H1 (cell line): Measurements from ENCODE around the gene ZNF493. TPM values are rescaled to one million over a fixed set of nuclear protein-coding genes. Genes with fewer than 3 reads are reported as not detected.

Experiments
- CTCF ChIA-PET: fragments of 300-600 bp; sonication (Branson Sonifier 250); formaldehyde crosslinking; loops from one replicate; lab custom pipeline; 2021; ENCODE audit not compliant: partially characterized antibody; lab: Charles Lee
- POLR2A ChIA-PET: fragments of 300-600 bp; sonication (Branson Sonifier 250); formaldehyde crosslinking; loops from one replicate; lab custom pipeline; 2021; ENCODE audit warnings: inconsistent platforms; ENCODE audit not compliant: partially characterized antibody; lab: Charles Lee
- DNase-seq, 2 experiments: peaks; one replicate each; pipeline versions ENCODE4 v3.0.0 to v3.0.0-alpha.2; 2010 to 2022; ENCODE audit warnings: low spot score in 2 of 2, low read depth in 1 of 2, mixed read lengths in 1 of 2
- FAIRE-seq: peaks from 2 replicates; lab custom pipeline; 2011; peaks lifted over from hg19 to GRCh38; lab: Jason Lieb, UNC
- H2AFZ ChIP-seq: 2 replicates; pipeline ENCODE4 v1.8.1; 2012; ENCODE audit warnings: low read length, inconsistent platforms
- H2AK5ac ChIP-seq: 2 replicates; pipeline ENCODE4 v1.6.1; 2013; ENCODE audit warnings: low read depth, low read length
- H2BK120ac ChIP-seq: replicated peaks from 2 replicates; pipeline ENCODE3; 2013; ENCODE audit warnings: low read depth, low read length, inconsistent platforms
- H2BK12ac ChIP-seq: 2 replicates; pipeline ENCODE4 v1.6.1; 2013; ENCODE audit warnings: low read depth, low read length
- H2BK15ac ChIP-seq: 2 replicates; pipeline ENCODE4 v1.6.1; 2013; ENCODE audit warnings: low read length
- H2BK20ac ChIP-seq: 2 replicates; pipeline ENCODE4 v1.6.1; 2013; ENCODE audit warnings: low read length
- H2BK5ac ChIP-seq: 2 replicates; pipeline ENCODE4 v1.6.1; 2013; ENCODE audit warnings: low read depth, low read length
- H3K14ac ChIP-seq: 2 replicates; pipeline ENCODE4 v1.6.1; 2013; ENCODE audit warnings: inconsistent platforms; ENCODE audit not compliant: insufficient read length
- H3K18ac ChIP-seq: 2 replicates; pipeline ENCODE4 v1.6.1; 2013; ENCODE audit warnings: low read length; ENCODE audit errors: extremely low read depth
- H3K23ac ChIP-seq: 2 replicates; pipeline ENCODE4 v1.6.1; 2013; ENCODE audit warnings: inconsistent platforms; ENCODE audit not compliant: insufficient read length
- H3K23me2 ChIP-seq: 2 replicates; pipeline ENCODE4 v1.6.1; 2013; ENCODE audit warnings: low read depth, low read length
- H3K27ac ChIP-seq: 2 replicates; pipeline ENCODE4 v1.6.1; 2011; ENCODE audit warnings: low read depth, low read length, inconsistent platforms
- H3K27me3 ChIP-seq, 4 experiments: replicated peaks in 1 of 4; 1 replicate in 1 of 4; 2 replicates in 3 of 4; pipeline versions ENCODE4 v1.6.1 to v1.8.1; 2011 to 2013; ENCODE audit warnings: low read length in 3 of 4, mild to moderate bottlenecking in 3 of 4, inconsistent platforms in 2 of 4, mixed read lengths in 2 of 4, moderate library complexity in 1 of 4; ENCODE audit not compliant: control insufficient read depth in 3 of 4, insufficient read depth in 3 of 4; ENCODE audit errors: extremely low read depth in 1 of 4
- H3K36me3 ChIP-seq, 4 experiments: 2 replicates each; pipeline versions ENCODE4 v1.6.1 to v1.8.1; 2011 to 2013; ENCODE audit warnings: mild to moderate bottlenecking in 4 of 4, low read length in 3 of 4, moderate library complexity in 2 of 4, control low read depth in 1 of 4, inconsistent platforms in 1 of 4; ENCODE audit not compliant: insufficient read depth in 4 of 4, control insufficient read depth in 2 of 4
- H3K4ac ChIP-seq: replicated peaks from 2 replicates; pipeline ENCODE3; 2013; ENCODE audit warnings: low read length, low read depth, mixed read lengths, inconsistent platforms; ENCODE audit not compliant: insufficient read length
- H3K4me1 ChIP-seq, 4 experiments: replicated peaks in 1 of 4; 1 replicate in 1 of 4; 2 replicates in 3 of 4; pipeline versions ENCODE4 v1.6.1 to v1.8.1; 2011 to 2013; ENCODE audit warnings: low read length in 3 of 4, inconsistent platforms in 2 of 4, mixed read lengths in 1 of 4; ENCODE audit not compliant: insufficient read depth in 4 of 4, control insufficient read depth in 3 of 4
- H3K4me2 ChIP-seq, 2 experiments: 2 replicates each; pipeline versions ENCODE4 v1.6.1 to v1.8.1; 2011 to 2013; ENCODE audit warnings: low read depth in 2 of 2, low read length in 2 of 2, control low read depth in 1 of 2, inconsistent platforms in 1 of 2, mild to moderate bottlenecking in 1 of 2; ENCODE audit not compliant: insufficient read depth in 1 of 2
- H3K4me3 ChIP-seq, 4 experiments: fragments of 200-600, 300-600 bp in 1 of 4; sonication (generic), shearing (Covaris generic), sonication (Bioruptor Twin) in 1 of 4; 2 replicates each; pipeline versions ENCODE4 v1.5.1 to v1.8.1; 2011 to 2016; ENCODE audit warnings: low read length in 4 of 4, low read depth in 3 of 4, control low read depth in 2 of 4, inconsistent platforms in 2 of 4, mild to moderate bottlenecking in 2 of 4, mixed read lengths in 1 of 4, moderate library complexity in 1 of 4; ENCODE audit not compliant: insufficient read depth in 2 of 4; ENCODE audit errors: extremely low read depth in 1 of 4
- H3K56ac ChIP-seq: replicated peaks from 2 replicates; pipeline ENCODE3; 2013; ENCODE audit warnings: low read depth, mild to moderate bottlenecking, mixed read lengths, low read length, inconsistent platforms; ENCODE audit not compliant: insufficient read length
- H3K79me1 ChIP-seq: 2 replicates; pipeline ENCODE4 v1.6.1; 2013; ENCODE audit warnings: low read depth, low read length, control low read depth
- H3K79me2 ChIP-seq, 2 experiments: 2 replicates each; pipeline versions ENCODE4 v1.6.1 to v1.8.1; 2012 to 2013; ENCODE audit warnings: low read length in 2 of 2, mild to moderate bottlenecking in 2 of 2, inconsistent platforms in 1 of 2; ENCODE audit not compliant: insufficient read depth in 2 of 2, control insufficient read depth in 1 of 2
- H3K9ac ChIP-seq, 4 experiments: replicated peaks in 1 of 4; 1 replicate in 1 of 4; 2 replicates in 3 of 4; pipeline versions ENCODE4 v1.6.1 to v1.8.1; 2011 to 2013; ENCODE audit warnings: low read depth in 3 of 4, low read length in 3 of 4, control low read depth in 2 of 4, mild to moderate bottlenecking in 2 of 4, moderate library complexity in 2 of 4, inconsistent platforms in 1 of 4; ENCODE audit errors: extremely low read depth in 1 of 4
- H3K9me3 ChIP-seq, 2 experiments: 2 replicates each; pipeline versions ENCODE4 v1.6.1 to v1.8.1; 2012 to 2013; ENCODE audit warnings: mild to moderate bottlenecking in 2 of 2, moderate library complexity in 2 of 2, control low read depth in 1 of 2, inconsistent platforms in 1 of 2, low read depth in 1 of 2, low read length in 1 of 2, mixed read lengths in 1 of 2; ENCODE audit not compliant: insufficient read depth in 2 of 2
- H4K20me1 ChIP-seq, 2 experiments: replicated peaks in 1 of 2; 2 replicates each; pipeline versions ENCODE3 to v1.8.1; 2011 to 2013; ENCODE audit warnings: inconsistent platforms in 2 of 2, low read length in 2 of 2, mild to moderate bottlenecking in 1 of 2; ENCODE audit not compliant: insufficient read depth in 2 of 2, control insufficient read depth in 1 of 2
- H4K5ac ChIP-seq: 2 replicates; pipeline ENCODE4 v1.6.1; 2013; ENCODE audit warnings: low read length, low read depth, mixed read lengths, inconsistent platforms; ENCODE audit not compliant: insufficient read length
- H4K8ac ChIP-seq: 2 replicates; pipeline ENCODE4 v1.8.0; 2013; ENCODE audit warnings: mild to moderate bottlenecking, moderate library complexity, low read length, inconsistent platforms; ENCODE audit not compliant: insufficient read depth; ENCODE audit errors: extremely low read depth
- H4K91ac ChIP-seq: replicated peaks from 2 replicates; pipeline ENCODE3; 2013; ENCODE audit warnings: low read length, mixed read lengths, inconsistent platforms; ENCODE audit not compliant: insufficient read length
- BACH1 ChIP-seq: IDR thresholded peaks from 2 replicates; pipeline ENCODE4 v1.6.1; 2012; ENCODE audit warnings: low read length, improper control_type of control experiment
- CTCF ChIP-seq, 3 experiments: IDR thresholded peaks; 1 replicate in 2 of 3; 2 replicates in 1 of 3; pipeline versions ENCODE4 v1.5.1 to v1.6.1; 2011; ENCODE audit warnings: low read length in 3 of 3, mild to moderate bottlenecking in 3 of 3, inconsistent platforms in 2 of 3, low read depth in 1 of 3, moderate library complexity in 1 of 3; ENCODE audit not compliant: insufficient read depth in 1 of 3; ENCODE audit errors: control extremely low read depth in 1 of 3
- EZH2 ChIP-seq: fragments of 200-600 bp; sonication (generic); IDR thresholded peaks from 2 replicates; pipeline ENCODE4 v1.7.1; 2012; ENCODE audit warnings: low read depth, mild to moderate bottlenecking, moderate library complexity, low read length, inconsistent platforms; ENCODE audit not compliant: severe bottlenecking
- GTF2F1 ChIP-seq: IDR thresholded peaks from 2 replicates; pipeline ENCODE4 v1.6.1; 2012; ENCODE audit warnings: low read depth, low read length, improper control_type of control experiment, borderline replicate concordance
- NANOG ChIP-seq: IDR thresholded peaks from 2 replicates; pipeline ENCODE4 v1.6.1; 2011; ENCODE audit warnings: low read length, low read depth, mild to moderate bottlenecking, inconsistent platforms; ENCODE audit not compliant: insufficient read depth, poor library complexity, severe bottlenecking
- POU5F1 ChIP-seq: IDR thresholded peaks from 2 replicates; pipeline ENCODE4 v1.6.1; 2011; ENCODE audit warnings: low read depth, mild to moderate bottlenecking, low read length, moderate library complexity
- RNF2 ChIP-seq: fragments of 200-900, 300-1000 bp; sonication (generic); IDR thresholded peaks from 2 replicates; pipeline ENCODE4 v1.7.1; 2016; ENCODE audit warnings: borderline replicate concordance, low read depth, mild to moderate bottlenecking, antibody characterized with exemption, low read length; ENCODE audit not compliant: poor library complexity, severe bottlenecking; ENCODE audit errors: missing control alignments
- SAP30 ChIP-seq: fragments of 300-600 bp; sonication (generic); IDR thresholded peaks from 2 replicates; pipeline ENCODE4 v1.7.1; 2012; ENCODE audit warnings: low read length, moderate library complexity, mild to moderate bottlenecking, inconsistent platforms; ENCODE audit not compliant: insufficient read depth, insufficient replicate concordance
- SP1 ChIP-seq: IDR thresholded peaks from 2 replicates; pipeline ENCODE4 v1.6.1; 2011; ENCODE audit warnings: low read depth, low read length
- SUZ12 ChIP-seq: fragments of 200-600 bp; sonication (generic); IDR thresholded peaks from 2 replicates; pipeline ENCODE4 v1.6.1; 2012; ENCODE audit warnings: mild to moderate bottlenecking, inconsistent platforms, low read length, moderate library complexity, mixed read lengths
- polyA plus RNA-seq, 7 experiments: library from polyadenylated mRNA; depleted of rRNA in 3 of 7; stranded (reverse) in 5 of 7; unstranded in 2 of 7; fragments of >200 nt in 5 of 7; fragments of 200-250 nt in 2 of 7; gene quantifications; 1 replicate in 5 of 7; 2 replicates in 1 of 7; 4 replicates in 1 of 7; pipeline versions ENCODE4 v1.2.1 to v1.2.3, GENCODE V29; 2011 to 2013; ENCODE audit warnings: missing spikeins in 2 of 7, mixed read lengths in 2 of 7
- total RNA-seq: library from RNA; stranded (reverse); fragmentation: NEBNext Ultra II Directional; extraction: Animal tissue kit (Norgen Biotek cat#: 25700); gene quantifications from 2 replicates; pipeline ENCODE4 v1.2.1, GENCODE V29; 2021

The ZNF493 gene
- total and polyA plus RNA-seq, 2 of the 8 experiments (the other 6 are each of a cell fraction or from before 2014, with no cell fraction given), result 9.0 to 32.2 TPM

DNA sequence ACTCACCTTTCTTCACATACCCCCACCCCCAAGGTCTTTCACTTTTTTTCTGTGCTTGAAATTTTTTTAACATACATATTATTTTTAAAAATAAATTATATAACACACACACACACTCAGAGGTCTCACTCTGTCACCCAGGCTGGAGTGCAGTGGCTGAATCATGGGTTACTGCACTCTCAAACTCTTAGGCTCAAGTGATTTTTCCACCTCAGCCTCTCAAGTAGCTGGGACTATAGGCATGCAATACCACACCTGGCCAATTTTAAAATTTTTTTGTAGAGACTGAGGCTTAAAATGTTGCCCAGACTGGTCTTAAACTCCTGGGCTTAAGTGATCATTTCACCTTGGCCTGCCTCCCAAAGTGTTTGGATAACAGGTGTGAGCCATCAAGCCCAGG is 75.6 kb downstream of the ZNF493 start:
- ChIA-PET CTCF (interaction anchor here (1.2 to 5.8 kb wide), 2 partner anchors 11 to 37 kb away, joined by 4 to 28 read pairs; no protein-coding TSS in a partner anchor), POLR2A (interaction anchor here (0.6 to 1.9 kb wide), 2 partner anchors 9 to 33 kb away, joined by 3 to 9 read pairs; partner anchors contain the start of gene ZNF429)
- H2BK20ac ChIP-seq, result no peak overlapping the region
- TF ChIP-seq RNF2 (no peak), SP1 (no peak), CTCF (IDR thresholded peaks at IDR 0.05; ENCODE audit: control extremely low read depth in 1 of 3, insufficient read depth in 1 of 3, low read depth in 1 of 3, low read length in 3 of 3) (no peak), SAP30 (no peak), EZH2 (no peak), BACH1 (no peak), SUZ12 (no peak), POU5F1 (no peak), GTF2F1 (no peak), NANOG (no peak)

More for the DNA sequence above, 75.6 kb downstream of the ZNF493 start:
- FAIRE-seq, result no peak
- no peaks in the 10 kb centered on the region; a peak in 1 of 7 replicates for H3K27me3 ChIP-seq
- H3K79me1 ChIP-seq, result no peaks in the 10 kb centered on the region
- no peak overlapping the region for H4K91ac ChIP-seq
- H3K4ac ChIP-seq, result no peak overlapping the region
- H3K4me3 ChIP-seq, result no peak overlapping the region
- no peaks in the 10 kb centered on the region; a peak in 1 of 7 replicates for H3K4me1 ChIP-seq
- H3K56ac ChIP-seq, result no peak overlapping the region
- no peaks in the 10 kb centered on the region; a peak in 1 of 4 replicates for H3K9me3 ChIP-seq
- no peaks in the 10 kb centered on the region for H3K23me2 ChIP-seq
- H4K20me1 ChIP-seq, result peaks cover 0 to 2% of the 10 kb centered on the region in 2 experiments
- no peak overlapping the region for H2AK5ac ChIP-seq
- no peak overlapping the region for H4K5ac ChIP-seq
- no peak overlapping the region for H2AFZ ChIP-seq
- H3K23ac ChIP-seq, result no peak overlapping the region
- H3K79me2 ChIP-seq, result no peaks in the 10 kb centered on the region
- H2BK12ac ChIP-seq, result no peak overlapping the region
- no peak overlapping the region for H4K8ac ChIP-seq
- no peak overlapping the region for H3K4me2 ChIP-seq
- no peak for DNase-seq
- H3K14ac ChIP-seq, result no peak overlapping the region
- no peak overlapping the region for H2BK15ac ChIP-seq
- H3K18ac ChIP-seq, result no peak overlapping the region
- H2BK5ac ChIP-seq, result no peak overlapping the region
- no peak overlapping the region for H3K9ac ChIP-seq
- no peak overlapping the region for H2BK120ac ChIP-seq
- H3K36me3 ChIP-seq, result no peaks in the 10 kb centered on the region
- no peak overlapping the region for H3K27ac ChIP-seq
